GM21381 (cell line): ENCODE results near the gene ABCD1.
"Not testable (repeated sequence)": the region's sequence is repeated elsewhere in the genome, so short reads cannot be mapped to it uniquely, and the experiment has no call there.

Experiments used
- ATAC-seq: cut with Tn5 transposase; IDR thresholded peaks from one replicate; pipeline ENCODE4 v1.9.1; 2021; ENCODE audit warnings: mild to moderate bottlenecking, moderate library complexity; ENCODE audit not compliant: unreplicated experiment

Gene ABCD1

DNA sequence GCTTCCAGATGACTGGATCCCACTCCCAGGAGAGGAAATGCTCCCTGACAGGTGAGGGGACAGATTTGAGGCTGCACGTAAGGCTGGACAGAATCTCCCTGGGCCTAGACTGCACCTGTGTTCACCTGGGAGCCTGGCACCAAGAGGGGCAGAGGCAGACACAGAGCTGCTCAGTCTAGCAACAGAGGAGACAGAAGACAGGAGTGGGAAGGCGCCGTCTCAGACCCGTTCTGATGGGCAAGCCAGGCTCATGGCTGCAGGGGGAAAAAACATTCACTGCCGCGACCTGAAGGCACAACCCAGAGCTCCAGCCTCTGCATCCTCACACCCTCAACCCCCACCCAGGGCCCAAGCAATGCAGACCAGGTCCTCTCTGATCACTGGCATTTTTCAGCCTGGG is 17.2 kb upstream of the ABCD1 start:
- ATAC-seq = no peak

DNA sequence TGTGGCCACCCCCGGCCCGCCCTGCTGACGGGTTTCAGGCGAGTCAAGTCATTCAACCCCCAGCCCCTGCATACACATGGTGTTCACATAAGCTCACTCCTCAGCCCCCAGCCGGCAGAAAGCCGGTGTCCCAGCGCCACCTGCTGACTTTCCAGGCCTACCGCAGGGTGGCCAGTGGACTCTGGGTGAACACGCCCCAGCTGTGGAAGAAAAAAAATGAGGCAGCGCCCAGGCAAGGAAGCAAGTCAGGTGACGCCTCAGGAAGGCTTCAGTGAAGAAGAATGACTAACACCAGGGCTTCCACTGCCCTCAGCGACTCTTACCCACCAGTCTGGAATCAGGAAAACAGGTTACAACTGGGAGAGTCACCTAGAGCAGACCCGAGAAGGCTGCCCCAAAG is 16.2 kb upstream of the ABCD1 start:
- no peak for ATAC-seq

DNA sequence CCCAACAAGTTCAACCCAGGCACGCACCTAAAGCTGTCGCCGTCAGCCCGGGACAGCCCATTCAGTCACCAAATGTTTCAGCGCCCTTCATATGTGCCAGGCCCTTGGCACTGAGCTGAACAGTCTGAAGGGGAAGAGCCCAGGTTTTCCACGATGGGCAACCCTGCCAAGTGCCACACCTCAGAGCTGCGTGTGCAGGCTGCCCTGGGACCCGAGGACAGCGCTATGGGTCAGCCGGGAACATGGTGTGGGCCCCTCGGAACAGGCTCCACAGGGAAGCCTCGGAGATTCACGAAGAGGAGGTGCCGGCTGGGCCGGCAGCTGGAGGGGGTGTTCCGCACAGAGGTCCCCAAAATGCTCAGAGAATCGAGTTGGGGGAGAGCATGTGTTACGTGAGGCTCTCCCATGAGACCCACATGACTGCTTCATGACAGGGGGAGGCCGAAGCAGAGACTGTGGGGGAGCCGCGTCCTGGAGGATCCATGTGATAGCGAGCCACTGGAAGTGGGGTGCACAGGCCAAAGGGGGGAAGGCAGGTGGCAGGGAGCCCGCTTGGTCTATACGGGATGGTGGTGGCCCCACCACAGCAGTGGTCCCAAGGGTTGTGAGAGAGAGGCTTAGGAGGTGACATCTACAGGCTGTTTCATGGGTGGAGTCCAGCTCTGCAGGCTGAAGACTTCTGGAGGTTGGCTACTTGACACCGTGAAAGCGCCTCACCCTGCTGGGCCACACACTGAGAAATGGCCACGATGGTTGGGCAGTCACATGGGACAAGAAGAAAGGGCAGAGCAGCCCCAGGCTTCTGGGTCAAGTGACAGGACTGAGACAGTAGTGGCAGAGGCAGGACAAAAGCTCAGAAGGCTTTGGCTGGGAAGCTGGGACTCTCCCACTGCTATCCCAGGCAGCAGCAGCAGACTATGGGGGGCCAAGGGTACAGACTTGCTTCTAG is 14.7 kb upstream of the ABCD1 start:
- ATAC-seq = no peak

DNA sequence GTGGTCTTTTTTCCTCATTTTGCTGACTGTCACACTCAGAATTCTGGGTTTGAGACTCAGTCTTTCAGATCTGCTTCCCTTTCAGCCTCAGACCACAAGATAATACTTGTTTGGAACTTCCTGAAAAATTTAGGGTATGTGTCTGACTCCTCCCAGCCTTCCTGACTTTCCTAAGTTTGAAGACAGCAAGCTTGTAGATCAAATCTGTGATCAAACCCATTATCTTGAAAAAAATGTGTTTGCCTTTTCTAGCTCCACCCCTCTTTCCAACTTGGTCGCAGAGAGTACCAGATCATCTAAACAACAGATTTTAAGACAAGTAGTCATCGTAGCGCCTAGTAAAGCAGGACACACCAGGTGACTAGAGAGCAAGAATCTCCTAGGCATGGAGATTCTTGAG is 10.4 kb upstream of the ABCD1 start:
- ATAC-seq = no peak

DNA sequence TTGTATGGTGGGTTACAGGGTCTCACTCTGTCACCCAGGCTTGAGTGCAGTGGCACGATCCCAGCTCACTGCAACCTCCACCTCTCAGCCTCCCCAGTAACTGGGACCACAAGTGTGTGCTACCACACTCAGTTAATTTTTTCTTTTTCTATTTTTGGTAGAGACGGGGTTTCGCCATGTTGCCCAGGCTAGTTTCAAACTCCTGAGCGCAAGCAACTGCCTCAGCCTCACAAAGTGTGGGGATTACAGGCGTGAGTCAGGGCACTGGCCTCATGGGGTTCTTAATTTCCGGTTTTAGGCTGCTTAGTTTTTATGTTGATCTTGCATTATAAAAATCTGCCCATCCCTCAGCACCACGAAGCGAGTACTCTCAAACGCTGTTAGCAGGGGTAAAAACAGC is 7.2 kb upstream of the ABCD1 start:
- ATAC-seq = no peak

DNA sequence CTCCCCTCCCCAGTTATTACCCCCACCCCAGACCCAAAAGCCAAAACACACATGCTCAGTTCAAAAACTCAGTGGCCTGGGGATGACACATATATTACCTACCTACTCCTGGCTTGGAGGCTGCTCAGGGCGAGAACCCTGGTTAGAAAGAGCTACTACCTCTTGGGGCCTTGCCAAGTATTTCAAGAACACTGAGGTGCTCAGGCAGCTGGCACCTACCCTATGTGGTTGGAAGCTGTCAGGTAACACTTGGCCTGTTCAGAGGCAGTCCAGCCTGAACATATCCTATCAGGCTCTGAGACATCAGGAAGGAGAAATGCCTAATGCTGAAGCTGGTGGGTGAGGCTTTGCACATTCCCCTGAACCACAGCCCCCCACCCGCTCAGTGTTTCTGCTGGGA is 5.4 kb upstream of the ABCD1 start:
- no peak for ATAC-seq

DNA sequence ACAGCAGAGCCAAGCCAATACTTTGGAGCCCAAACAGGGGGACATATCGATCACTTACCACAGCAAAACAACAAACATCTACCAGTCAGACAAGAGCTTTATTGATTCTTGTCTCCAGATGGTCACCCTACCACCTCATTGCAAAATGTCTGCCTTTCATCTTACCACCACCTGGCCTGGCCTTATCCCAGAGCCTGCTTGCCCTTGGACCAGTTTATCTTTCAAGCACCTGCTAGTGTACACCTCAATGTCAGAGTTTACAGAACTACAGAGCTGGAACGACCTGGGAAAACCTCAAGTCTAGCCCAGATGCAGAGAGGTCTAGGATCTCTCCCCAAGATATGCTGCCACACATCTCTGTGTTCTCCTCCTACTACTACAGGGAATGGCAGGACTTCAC is 5.0 kb upstream of the ABCD1 start:
- no peak for ATAC-seq

DNA sequence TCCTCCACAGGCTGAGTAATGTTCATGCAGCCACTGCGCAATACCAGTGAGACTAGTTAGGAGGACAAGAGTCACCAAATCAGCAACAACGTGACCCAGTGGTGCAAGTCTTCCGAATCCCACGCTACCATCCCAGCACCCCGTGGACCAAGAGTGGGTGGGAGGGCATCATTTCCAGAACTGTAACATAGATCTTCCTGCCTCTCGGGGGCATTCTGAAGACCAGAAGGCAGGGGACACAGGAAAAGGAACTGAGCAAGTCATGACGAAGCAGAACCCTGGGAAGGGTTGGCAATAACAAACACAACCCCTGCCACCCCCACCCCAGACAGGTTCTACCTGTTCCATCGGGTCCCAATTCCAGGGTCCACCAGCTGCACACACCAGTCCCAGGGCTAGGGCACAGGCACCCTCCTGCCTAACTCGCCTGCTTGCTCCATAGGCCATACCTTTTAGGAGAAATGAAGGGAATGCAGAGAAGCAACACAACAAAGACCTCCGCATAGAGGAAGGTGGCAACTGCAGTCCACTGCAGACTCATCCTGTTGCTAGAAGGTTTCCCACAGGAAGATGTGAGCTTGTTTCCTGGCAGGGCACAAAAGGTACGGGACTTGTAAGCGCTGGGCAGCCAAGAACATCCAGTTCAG is 1.8 kb upstream of the ABCD1 start:
- ATAC-seq = no peak

DNA sequence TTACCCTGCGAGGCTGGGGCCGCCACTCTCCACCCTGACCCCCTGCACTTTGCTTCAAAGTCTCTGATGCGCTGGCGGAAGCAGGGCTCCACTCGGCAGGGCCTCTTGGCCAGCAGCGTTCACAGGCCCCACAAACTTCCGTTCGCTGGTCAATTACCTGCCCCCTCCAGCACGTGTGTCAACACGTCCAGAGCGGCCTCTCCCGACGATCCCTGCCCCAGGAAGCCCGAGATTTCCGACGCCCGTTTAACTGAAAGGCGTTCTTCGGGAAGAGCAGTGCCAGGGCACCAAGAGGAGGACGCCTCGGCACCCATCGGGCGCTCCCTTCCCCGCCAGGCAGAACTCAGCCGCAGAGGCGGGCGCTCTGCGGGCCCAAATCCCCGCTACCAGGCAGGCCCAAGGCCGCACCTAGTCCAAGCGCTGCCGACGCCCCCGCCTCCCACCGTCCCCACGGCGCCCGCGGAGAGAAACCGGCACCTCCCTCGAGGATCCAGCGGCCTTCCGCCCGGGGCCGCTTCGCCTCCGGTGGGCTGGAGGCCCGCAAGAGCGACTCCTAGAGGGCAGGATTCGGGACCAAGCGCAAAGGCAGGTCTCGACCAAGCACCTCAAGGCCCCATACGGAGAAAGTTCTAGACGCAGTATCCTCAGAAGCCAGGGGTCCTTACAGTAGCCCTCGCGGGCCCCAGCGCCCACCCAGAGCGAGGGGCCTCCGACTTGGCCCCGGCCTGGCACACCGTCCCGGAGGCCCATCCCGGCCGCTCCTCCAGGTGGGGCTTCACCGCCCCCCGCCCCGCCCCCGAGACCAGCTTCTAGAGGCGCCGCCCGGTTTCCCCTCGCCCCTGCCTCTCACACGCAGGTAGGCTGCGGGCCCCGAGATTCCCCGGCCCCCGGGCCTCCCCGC is 1.1 kb upstream of the ABCD1 start:
- ATAC-seq = peak; percentile 26

DNA sequence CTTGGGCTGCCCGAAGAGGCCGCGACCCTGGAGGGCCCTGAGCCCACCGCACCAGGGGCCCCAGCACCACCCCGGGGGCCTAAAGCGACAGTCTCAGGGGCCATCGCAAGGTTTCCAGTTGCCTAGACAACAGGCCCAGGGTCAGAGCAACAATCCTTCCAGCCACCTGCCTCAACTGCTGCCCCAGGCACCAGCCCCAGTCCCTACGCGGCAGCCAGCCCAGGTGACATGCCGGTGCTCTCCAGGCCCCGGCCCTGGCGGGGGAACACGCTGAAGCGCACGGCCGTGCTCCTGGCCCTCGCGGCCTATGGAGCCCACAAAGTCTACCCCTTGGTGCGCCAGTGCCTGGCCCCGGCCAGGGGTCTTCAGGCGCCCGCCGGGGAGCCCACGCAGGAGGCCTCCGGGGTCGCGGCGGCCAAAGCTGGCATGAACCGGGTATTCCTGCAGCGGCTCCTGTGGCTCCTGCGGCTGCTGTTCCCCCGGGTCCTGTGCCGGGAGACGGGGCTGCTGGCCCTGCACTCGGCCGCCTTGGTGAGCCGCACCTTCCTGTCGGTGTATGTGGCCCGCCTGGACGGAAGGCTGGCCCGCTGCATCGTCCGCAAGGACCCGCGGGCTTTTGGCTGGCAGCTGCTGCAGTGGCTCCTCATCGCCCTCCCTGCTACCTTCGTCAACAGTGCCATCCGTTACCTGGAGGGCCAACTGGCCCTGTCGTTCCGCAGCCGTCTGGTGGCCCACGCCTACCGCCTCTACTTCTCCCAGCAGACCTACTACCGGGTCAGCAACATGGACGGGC is 579 bp downstream of the ABCD1 start:
- no peak for ATAC-seq

DNA sequence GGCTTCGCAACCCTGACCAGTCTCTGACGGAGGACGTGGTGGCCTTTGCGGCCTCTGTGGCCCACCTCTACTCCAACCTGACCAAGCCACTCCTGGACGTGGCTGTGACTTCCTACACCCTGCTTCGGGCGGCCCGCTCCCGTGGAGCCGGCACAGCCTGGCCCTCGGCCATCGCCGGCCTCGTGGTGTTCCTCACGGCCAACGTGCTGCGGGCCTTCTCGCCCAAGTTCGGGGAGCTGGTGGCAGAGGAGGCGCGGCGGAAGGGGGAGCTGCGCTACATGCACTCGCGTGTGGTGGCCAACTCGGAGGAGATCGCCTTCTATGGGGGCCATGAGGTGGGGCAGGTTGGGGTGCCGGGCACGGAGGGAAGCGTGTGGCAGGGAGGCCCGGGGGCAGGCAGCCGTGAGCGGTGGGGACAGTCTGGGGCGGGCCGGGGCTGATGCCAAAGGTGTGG is 1.2 kb downstream of the ABCD1 start:
- no peak for ATAC-seq

DNA sequence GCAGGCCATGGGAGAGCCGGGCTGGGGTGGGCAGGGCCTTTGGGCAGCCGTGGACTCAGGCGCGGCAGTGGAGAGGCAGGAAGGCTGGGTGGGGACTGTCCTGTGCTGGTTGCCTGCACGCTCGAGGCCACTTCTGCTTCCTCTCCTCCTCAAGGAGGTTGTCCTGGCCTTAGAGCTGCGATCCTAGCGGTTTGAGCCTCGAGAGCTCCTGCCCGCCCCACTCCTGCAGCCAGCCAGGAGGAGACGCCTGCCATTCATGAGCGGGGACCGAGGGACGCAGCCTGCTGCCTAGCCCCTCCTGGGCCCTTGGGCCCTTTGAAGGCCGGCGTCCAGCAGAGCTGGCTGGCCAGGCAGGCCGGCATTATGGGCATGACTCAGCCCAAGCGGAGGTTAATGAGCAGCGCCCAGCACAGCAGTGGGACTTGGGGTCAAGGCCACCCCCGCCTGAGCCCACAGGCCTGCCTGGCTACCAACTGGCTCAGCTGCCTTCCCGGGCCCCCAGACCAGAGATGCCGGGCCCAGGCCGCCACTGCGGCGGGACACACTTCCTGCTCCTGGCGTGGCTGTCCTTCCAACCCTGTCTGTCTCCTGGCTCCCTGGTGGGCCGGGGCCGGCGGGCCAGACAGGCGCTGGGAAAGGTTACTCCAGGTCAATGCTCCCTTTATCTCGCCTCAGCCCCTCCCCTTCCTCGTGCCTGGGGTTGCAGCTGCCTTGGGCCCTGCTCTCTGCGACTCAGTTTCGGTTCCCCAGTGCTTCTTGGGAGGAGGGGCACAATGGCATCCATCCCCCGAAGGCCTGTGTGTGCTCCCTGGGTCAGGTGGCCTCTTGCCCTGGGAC is 1.8 kb downstream of the ABCD1 start:
- peak; percentile 34 for ATAC-seq

DNA sequence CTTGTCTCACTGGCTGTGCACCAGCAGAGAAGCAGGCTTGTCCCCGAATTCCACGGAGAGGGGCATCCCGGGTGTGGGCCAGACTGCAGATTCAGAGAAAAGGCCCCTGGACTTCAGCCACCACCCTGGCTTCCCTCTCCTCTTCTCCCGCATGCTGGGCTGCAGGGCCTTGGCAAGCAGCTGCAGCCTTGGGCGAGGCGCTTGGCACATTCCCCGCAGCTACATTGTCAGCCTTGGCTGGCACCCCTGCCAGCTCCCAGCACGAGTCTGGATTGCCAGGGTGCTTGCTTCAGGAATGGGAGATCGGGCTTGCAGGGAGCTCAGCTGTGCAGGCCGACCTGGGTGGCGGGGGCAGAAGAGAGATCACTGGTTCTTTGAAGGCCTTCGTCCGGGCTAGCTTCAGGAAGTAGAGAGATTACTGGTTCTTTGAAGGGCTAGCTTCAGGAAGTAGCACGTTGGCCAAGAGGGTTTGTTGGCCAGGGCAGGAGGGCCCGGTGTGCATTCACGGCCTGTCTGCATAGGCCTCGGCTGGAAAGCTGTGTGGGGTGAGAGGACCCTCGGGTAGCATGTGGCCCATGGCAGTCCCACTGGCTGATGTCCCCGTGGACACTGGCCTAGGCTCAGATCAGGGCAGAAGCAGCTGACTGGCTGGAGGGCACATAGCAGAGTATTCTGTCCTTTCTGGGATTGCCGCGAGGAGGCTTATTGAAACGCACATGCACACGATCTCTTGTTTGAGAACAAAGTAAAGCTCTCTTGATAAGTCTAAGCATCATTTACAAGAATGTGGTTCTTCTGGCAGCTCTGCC is 2.7 kb downstream of the ABCD1 start:
- ATAC-seq = no peak

DNA sequence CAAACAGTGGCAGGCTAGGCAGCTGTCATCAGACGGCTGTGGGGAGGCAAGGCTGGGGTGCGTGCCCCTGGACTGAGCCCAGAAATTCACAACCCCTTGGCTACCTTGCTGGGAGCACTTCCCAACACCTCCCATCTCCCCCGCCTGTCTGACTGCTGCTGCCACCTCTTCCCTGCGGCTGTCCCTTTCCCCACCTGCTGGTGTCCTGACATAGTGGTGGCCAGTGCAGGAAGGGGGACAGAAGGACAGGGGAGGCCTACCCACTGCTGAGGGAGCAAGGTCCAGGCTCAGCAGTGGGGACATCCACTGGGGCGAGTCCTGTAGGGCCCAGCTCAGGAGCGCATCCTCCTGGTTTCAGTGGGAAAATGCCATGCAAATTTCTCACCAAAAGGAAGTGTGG is 3.4 kb downstream of the ABCD1 start:
- ATAC-seq = no peak

DNA sequence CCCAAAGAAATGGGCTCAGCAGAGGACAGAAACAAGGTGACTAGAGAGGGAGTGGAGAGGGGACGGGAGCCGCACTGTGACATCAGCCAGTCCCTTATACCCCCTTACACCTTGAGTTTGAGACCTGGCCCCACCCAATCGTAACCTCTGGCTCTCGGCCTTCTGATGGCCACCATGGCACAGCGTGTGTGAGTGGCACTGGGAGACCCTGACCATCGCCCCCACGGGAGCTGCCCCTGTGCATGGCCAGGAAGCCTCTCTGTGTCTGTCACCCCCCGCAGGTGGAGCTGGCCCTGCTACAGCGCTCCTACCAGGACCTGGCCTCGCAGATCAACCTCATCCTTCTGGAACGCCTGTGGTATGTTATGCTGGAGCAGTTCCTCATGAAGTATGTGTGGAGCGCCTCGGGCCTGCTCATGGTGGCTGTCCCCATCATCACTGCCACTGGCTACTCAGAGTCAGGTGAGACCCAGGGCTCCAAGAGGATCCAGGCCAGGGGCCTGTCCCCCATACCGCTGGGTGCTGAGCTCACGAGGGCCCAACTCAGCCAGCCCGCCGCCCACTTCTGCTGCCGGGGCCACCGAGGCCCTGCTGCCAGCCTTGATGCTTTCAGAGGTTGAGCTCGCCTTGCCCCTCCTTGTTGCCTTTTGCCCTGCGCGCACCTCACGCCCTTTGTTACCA is 4.4 kb downstream of the ABCD1 start:
- ATAC-seq = no peak

DNA sequence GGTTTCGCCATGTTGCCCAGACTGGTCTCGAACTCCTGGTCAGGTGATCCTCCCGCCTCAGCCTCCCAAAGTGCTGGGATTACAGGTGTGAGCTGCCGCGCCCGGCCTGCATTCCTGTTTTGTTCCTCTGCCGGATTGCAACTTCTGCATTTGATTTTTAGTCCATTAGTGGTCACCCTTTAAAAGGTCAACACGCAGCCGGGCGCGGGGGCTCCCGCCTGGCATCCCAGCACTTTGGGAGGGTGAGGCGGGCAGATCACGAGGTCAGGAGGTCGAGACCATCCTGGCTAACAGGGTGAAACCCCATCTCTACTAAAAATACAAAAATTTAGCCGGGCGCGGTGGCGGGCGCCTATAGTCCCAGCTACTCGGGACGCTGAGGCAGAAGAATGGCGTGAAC is 5.5 kb downstream of the ABCD1 start:
- ATAC-seq = not testable (repeated sequence)

DNA sequence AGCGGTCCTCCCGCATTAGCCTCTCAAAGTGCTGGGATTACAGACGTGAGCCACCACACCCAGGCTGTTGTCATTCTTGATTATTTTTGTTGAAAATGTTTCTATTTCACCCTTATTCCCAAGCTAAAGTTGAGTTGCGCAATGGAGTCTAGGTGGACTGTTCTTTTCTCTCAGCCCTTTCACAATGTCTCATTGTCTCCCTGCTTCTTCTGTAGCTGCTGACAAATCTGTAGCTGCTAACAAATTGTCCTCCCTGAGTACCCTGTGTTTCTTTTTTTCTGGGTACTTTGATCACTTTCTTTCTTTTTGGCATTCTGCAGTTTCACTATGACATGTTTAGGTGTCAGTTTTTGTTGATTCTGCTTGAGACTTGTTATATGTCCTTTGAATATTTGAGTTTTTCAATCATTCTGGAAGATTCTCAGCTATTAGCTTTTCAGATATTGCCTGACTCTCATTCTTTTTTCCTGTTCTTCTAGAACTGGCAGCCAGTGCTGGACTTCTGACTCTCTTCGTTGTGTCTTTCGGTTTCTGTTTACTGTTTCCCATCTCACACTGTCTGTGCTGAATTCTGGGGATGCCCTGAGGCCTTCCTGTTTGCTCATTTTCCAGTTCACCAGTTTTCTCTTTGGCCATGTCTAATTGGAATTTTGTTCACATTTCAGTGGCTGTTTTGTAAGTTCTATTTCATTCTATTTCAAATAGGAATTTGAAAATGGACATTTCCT is 6.6 kb downstream of the ABCD1 start:
- ATAC-seq = no peak

DNA sequence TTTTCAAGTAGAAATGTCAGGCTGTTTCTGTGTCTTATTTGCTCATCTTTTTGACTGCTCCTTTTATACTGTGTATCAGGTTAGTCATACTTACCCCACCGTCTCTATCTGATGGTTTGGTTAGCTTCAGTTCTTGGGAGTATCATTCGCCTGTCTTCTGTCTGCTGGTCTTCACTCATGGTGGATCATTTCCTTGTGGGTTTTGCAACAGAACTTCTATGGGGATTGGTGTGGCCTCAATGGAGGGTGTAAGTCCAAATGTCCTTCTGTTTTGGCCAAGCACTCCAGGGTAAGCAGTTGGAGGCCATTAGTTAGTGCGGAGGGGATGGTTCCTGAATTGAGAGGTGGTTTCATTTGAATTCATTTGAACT is 7.2 kb downstream of the ABCD1 start:
- ATAC-seq = no peak
